SHP77 (cell line): ENCODE results near the gene OR4D1.

Source experiments
- DNase-seq, 2 experiments: peaks; one replicate each; lab custom pipeline; 2025; lab: John Stamatoyannopoulos, UW

The OR4D1 gene

GRCh38 chr17:58195518-58196123 lies 47.4 kb downstream of the OR4D1 start:
- no peak for DNase-seq

GRCh38 chr17:58196610-58197009 lies 48.4 kb downstream of the OR4D1 start:
- no peak for DNase-seq

- DNase-seq: peak; percentile 34 to 42
Observed at GRCh38 chr17:58200024-58200633, 51.9 kb downstream of the OR4D1 start.

DNA sequence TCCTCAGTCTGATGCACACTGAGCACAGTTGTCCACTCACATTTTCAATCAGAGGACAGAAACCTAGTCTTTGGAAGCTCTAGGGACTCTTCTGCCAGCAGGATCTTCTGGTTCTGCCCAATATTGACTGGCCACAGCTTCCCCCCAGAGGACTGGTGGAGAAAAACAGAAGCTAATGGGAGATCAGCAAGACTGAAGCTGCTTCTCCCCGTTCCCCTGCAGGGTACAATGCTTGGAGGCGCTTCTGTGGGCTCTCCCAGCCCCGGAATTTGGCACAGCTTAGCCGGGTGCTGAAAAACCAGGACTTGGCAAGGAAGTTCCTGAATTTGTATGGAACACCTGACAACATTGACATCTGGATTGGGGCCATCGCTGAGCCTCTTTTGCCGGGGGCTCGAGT lies 54.7 kb downstream of the OR4D1 start:
- DNase-seq: no peak

- no peak for DNase-seq
Observed at GRCh38 chr17:58204796-58205195, 56.6 kb downstream of the OR4D1 start.

DNA sequence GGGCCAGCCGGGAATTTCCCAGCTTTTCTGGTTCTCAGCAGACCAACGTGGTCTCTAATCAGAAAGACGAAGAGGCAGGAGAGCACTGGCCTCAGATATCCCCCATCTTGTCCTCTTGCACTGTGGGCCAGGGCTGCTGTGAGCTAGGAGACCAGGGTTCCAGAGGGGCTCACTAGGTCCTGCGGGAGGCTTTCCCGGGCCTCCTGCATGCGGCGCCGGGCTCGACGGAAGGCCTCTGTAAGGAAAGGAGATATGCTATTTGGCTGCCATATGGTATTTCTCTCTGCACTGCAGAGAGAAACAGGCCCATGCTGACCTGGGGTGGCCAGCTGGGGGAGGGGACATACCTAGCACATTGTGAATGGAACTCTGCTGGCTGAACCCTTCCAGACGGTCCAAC lies 57.8 kb downstream of the OR4D1 start:
- DNase-seq: no peak

DNA sequence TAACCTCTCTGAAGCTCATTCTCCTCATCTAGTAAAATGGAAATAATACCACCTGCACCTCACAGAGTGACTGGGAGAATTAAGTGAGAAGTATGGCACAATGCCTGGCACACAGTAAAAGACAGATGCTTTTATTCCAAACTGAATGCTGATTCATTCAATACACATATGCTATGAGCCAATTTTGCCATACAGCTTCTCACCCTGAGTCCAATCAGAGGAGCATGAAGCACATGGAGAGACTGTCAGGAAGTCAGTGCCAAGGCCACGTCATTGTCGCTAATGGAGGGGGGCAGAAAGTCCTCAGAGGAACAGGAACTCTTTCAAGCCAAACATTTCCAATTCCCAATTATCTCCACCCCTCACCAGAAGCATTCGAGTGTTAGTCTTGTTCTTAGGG lies 59.3 kb downstream of the OR4D1 start:
- no peak for DNase-seq

DNA sequence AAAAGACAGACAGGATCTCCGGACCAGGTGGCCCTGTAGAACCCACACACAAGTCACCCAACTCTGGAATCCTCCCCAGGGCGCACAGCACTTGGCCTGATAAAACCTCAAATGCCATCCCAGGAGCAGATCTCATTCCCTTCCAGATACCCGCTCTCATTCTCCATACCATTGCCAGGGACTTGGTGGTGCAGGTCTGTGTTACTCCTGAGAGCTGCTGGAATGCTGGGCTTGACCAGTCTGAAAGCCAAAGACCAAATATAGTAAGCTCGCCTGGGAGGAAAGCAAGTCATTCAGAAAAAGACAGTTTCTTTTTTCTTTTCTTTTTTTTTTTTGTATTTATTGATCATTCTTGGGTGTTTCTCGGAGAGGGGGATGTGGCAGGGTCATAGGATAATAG lies 60.2 kb downstream of the OR4D1 start:
- no peak for DNase-seq
